ENCODE measurements around the gene DLGAP4.
"Not testable (repeated sequence)": the region's sequence is repeated elsewhere in the genome, so short reads cannot be mapped to it uniquely, and the experiment has no call there.

The DLGAP4 gene

DNA sequence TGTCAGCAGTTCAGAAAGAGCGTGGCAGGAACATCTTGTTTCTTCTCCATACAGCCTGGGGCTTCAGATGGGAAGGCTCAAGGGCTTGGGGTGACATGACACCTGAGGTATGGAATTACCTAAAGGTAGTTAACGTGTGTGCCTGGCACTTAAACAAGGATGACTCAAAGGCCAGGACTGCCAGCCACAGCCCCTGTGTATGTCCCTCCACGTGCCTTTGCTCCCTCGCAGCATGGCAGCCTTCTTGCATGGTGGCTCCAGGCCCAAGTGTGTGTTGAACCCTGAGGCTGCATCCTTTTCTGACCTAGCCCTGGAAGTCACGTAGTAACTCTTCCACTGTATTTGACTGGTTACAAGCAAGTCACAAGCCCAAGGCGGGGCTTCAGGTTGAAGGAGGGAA is 201.6 kb downstream of the DLGAP4 start:
- ChIA-PET POLR2A (no interaction called here), CTCF (interaction anchor here (1.9 kb wide), 1 partner anchor 247 kb away, joined by 6 read pairs; no protein-coding TSS in a partner anchor)
- TF ChIP-seq, protein P1, sequence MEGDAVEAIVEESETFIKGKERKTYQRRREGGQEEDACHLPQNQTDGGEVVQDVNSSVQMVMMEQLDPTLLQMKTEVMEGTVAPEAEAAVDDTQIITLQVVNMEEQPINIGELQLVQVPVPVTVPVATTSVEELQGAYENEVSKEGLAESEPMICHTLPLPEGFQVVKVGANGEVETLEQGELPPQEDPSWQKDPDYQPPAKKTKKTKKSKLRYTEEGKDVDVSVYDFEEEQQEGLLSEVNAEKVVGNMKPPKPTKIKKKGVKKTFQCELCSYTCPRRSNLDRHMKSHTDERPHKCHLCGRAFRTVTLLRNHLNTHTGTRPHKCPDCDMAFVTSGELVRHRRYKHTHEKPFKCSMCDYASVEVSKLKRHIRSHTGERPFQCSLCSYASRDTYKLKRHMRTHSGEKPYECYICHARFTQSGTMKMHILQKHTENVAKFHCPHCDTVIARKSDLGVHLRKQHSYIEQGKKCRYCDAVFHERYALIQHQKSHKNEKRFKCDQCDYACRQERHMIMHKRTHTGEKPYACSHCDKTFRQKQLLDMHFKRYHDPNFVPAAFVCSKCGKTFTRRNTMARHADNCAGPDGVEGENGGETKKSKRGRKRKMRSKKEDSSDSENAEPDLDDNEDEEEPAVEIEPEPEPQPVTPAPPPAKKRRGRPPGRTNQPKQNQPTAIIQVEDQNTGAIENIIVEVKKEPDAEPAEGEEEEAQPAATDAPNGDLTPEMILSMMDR (IDR thresholded peaks at IDR 0.05; ENCODE audit: control extremely low read depth, extremely low read depth, low read depth, missing control alignments): no peak
- no peak for DNase-seq (ENCODE audit: extremely low spot score)

DNA sequence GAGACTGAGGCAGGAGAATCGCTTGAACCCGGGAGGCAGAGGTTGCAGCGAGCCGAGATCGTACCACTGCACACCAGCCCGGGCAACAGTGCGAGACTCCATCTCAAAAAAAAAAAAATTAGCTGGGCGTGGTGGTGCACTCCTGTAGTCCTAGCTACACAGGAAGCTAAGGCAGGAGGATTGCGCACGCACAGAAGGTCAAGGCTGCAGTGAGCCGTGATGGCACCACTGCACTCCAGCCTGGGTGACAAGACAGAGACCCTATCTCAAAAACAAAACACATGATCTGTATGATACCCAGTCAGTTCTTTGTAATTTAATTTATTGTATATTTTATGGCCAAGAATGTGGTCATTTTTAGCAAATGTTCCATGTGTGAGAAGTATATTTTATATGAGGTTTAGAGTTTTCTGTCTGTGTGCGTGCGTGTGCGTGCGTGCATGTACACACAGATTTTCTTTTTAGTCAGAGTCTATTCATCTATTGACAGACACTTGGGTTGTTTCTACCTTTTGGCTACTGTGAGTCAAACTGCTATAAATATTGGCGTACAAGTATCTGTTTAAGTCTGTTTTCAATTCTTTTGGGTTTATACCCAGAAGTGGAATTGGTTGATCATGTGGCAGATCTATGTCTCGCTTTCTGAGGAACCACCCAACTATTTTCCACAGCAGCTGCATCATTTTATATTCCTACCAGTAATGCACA is 213.0 kb downstream of the DLGAP4 start:
- TF ChIP-seq, protein P1 (IDR thresholded peaks at IDR 0.05; ENCODE audit: control extremely low read depth, extremely low read depth, low read depth, missing control alignments): no peak
- CTCF ChIA-PET: interaction anchor here (0.8 to 1.2 kb wide), 4 partner anchors 12 to 53 kb away, joined by 3 to 4 read pairs (median 4); no protein-coding TSS in a partner anchor

DNA sequence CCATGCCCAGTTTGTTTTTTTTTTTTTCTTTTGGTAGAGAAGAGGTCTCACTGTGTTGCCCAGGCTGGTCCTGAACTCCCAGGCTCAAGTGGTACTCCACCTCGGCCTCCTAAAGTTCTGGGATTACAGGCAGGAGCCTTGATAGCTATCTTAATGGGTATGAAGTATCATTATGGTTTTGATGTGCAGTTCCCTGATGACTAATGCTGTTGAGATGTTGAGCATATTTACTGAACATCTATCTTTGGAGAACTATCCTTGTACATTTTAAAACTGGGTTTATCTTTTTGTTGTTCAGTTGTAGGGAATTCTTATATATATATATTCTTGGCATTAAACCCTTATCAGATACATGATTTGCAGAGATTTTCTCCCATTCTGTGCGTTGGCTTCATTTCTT is 213.8 kb downstream of the DLGAP4 start:
- TF ChIP-seq, protein P1 (IDR thresholded peaks at IDR 0.05; ENCODE audit: control extremely low read depth, extremely low read depth, low read depth, missing control alignments): no peak
- ChIA-PET POLR2A (no interaction called here), CTCF (interaction anchor here (0.8 to 1.1 kb wide), 2 partner anchors 11 to 52 kb away, joined by 3 to 4 read pairs; no protein-coding TSS in a partner anchor)
- no peak for DNase-seq (ENCODE audit: extremely low spot score)

More for the DNA sequence above, 213.0 kb downstream of the DLGAP4 start:
- DNase-seq (ENCODE audit: extremely low spot score): no peak
- POLR2A ChIA-PET: no interaction called here

DNA sequence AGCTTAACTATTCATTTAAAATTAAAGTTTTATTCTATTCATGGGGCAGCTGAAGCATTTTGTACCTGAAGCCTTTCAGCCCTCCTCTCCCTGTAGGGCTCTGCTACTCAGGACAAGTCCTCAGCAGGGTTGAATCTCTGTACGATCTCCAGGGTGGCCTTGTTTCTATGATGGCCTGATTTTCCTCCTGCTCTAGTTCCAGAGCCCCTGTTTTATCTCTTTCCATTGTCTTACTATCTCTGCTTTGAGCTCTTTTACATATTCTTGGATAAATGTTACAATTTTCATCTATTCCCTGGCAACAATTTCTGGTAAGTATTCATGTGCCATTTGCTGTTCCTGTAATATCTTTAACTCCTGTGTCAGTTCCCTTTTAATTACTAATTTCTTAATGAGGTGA is 215.4 kb downstream of the DLGAP4 start:
- DNase-seq (ENCODE audit: extremely low spot score): no peak
- TF ChIP-seq, protein P1 (IDR thresholded peaks at IDR 0.05; ENCODE audit: control extremely low read depth, extremely low read depth, low read depth, missing control alignments): no peak
- POLR2A ChIA-PET: interaction anchor here (0.5 kb wide), 1 partner anchor 522 kb away, joined by 5 read pairs; no protein-coding TSS in a partner anchor
- CTCF ChIA-PET: interaction anchor here (0.8 to 1.7 kb wide), 7 partner anchors 10 to 84 kb away, joined by 3 to 5 read pairs (median 3); partner anchors contain the start of gene MYL9

DNA sequence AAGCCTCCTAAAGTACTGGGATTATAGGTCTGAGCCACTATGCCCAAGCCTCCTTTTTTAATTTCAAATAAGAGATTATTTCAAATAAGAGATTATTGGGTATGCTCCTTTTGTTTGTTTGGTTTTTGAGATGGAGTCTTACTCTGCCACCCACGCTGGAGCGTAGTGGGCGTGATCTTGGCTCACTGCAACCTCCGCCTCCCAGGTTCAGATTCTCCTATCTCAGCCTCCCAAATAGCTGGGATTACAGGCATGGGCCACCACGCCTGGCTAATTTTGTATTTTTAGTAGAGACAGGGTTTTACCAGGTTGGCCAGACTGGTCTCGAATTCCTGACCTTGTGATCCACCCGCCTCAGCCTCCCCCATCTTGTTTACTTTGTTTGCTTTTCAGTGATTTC is 216.3 kb downstream of the DLGAP4 start:
- DNase-seq (ENCODE audit: extremely low spot score); POLR2A ChIA-PET: not testable (repeated sequence)
- CTCF ChIA-PET: interaction anchor here (0.6 to 1.7 kb wide), 8 partner anchors 13 to 152 kb away, joined by 3 to 5 read pairs (median 3); partner anchors contain the start of gene MYL9

DNA sequence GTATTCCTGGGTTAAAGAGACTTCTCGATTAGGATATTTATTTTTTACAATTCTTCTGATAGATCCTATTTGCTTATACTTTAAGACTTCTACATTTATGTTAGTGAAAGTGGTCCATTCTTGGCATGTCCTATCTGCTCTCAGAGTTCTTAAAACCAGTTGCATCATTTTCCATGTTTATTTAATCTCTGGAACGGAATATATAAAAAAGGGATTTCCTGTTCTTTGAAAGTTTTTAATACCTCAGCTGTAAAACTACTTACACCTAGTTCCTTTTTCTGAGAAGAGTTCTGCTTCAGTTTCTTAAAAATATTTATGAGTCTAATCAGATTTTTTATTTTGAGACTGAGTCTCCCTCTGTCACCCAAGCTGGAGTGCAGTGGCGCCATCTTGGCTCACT is 217.2 kb downstream of the DLGAP4 start:
- DNase-seq (ENCODE audit: extremely low spot score): no peak
- ChIA-PET POLR2A (no interaction called here), CTCF (interaction anchor here (1.2 to 1.7 kb wide), 3 partner anchors 21 to 83 kb away, joined by 3 to 5 read pairs (median 3); no protein-coding TSS in a partner anchor)
- TF ChIP-seq, protein P1 (IDR thresholded peaks at IDR 0.05; ENCODE audit: control extremely low read depth, extremely low read depth, low read depth, missing control alignments): no peak
